Stimulated activated CD4-positive, alpha-beta T cell treated with anti-CD3 and anti-CD28 coated beads, Interleukin-1b, Interleukin-23, amount 100 ng/mL, for 4 hours (primary cell): ENCODE measurements around the gene LCMT1.

ENCODE experiments used
- DNase-seq, 2 donors: peaks; one replicate each; pipeline ENCODE4 v3.0.0-alpha.2; 2020; ENCODE audit warnings: low read depth in 2 of 2

Gene LCMT1

GRCh38 chr16:25194273-25194878, 82.8 kb downstream of the LCMT1 start:
- no peak for DNase-seq

GRCh38 chr16:25198021-25198420, 86.5 kb downstream of the LCMT1 start:
- no peak for DNase-seq

GRCh38 chr16:25199457-25199856, 87.9 kb downstream of the LCMT1 start:
- no peak for DNase-seq

- no peak for DNase-seq
Measured at GRCh38 chr16:25210758-25211157, 99.2 kb downstream of the LCMT1 start.

- DNase-seq = no peak
Measured at GRCh38 chr16:25212636-25213035, 101.1 kb downstream of the LCMT1 start.

- DNase-seq = no peak
Measured at GRCh38 chr16:25213709-25214397, 102.3 kb downstream of the LCMT1 start.

- no peak for DNase-seq
Measured at GRCh38 chr16:25217112-25217511, 105.6 kb downstream of the LCMT1 start.

- DNase-seq = no peak
Measured at GRCh38 chr16:25217921-25218320, 106.4 kb downstream of the LCMT1 start.

- no peak for DNase-seq
Measured at GRCh38 chr16:25219070-25219737, 107.7 kb downstream of the LCMT1 start.

GRCh38 chr16:25222959-25223358, 111.4 kb downstream of the LCMT1 start:
- DNase-seq = no peak

GRCh38 chr16:25223964-25224363, 112.4 kb downstream of the LCMT1 start:
- no peak for DNase-seq

- no peak for DNase-seq
Measured at GRCh38 chr16:25224731-25225319, 113.3 kb downstream of the LCMT1 start.
